PC-3 (cell line): ENCODE measurements around the gene LYRM4.

ENCODE experiments used
- CTCF ChIP-seq: fragments of 300-600 bp; sonication (generic); conservative IDR thresholded peaks from 2 replicates; pipeline ENCODE4 v1.5.1; 2017; ENCODE audit warnings: antibody characterized with exemption, low read depth, mild to moderate bottlenecking, low read length
- EZH2phosphoT487 ChIP-seq: fragments of 300-600 bp; sonication (generic); IDR thresholded peaks from 2 replicates; pipeline ENCODE4 v1.6.1; 2018; ENCODE audit warnings: mild to moderate bottlenecking, antibody characterized with exemption, low read length, borderline replicate concordance

GRCh38 chr6:5266423-5266822 is 5.7 kb upstream of the LYRM4 start:
- TF ChIP-seq CTCF (no peak), EZH2phosphoT487 (no peak)
